HepG2 (cell line): ENCODE data around the gene RIPOR3. TPM values are rescaled to one million over a fixed set of nuclear protein-coding genes. Genes with fewer than 3 reads are reported as not detected.
A peak's percentile ranks its signal among the peaks of the same experiment; 100 is the strongest.

Experiments
- AGO1 ChIP-seq: fragments of 200-400 bp; formaldehyde crosslinking; IDR thresholded peaks from 2 replicates; pipeline ENCODE4 v1.6.1; 2017; ENCODE audit warnings: mild to moderate bottlenecking, low read depth, low read length, moderate library complexity; ENCODE audit not compliant: poor library complexity, severe bottlenecking
- ARID5B ChIP-seq: IDR thresholded peaks from 2 replicates; pipeline ENCODE4 v1.4.0; 2020; ENCODE audit warnings: mild to moderate bottlenecking, missing genetic modification reagents
- ETS1 ChIP-seq: sonication (generic); formaldehyde crosslinking; IDR thresholded peaks from 2 replicates; pipeline ENCODE4 v1.4.0; 2020; ENCODE audit warnings: missing genetic modification reagents
- IKZF4 ChIP-seq: sonication (generic); formaldehyde crosslinking; IDR thresholded peaks from 2 replicates; pipeline ENCODE4 v1.5.1; 2020; ENCODE audit warnings: borderline replicate concordance, mild to moderate bottlenecking, low read depth, missing genetic modification reagents; ENCODE audit errors: not compliant biosample characterization
- MAZ ChIP-seq, 2 experiments: sonication (generic) in 1 of 2; formaldehyde crosslinking in 1 of 2; IDR thresholded peaks; 2 replicates each; pipeline versions ENCODE4 v1.5.0 to v1.6.1; 2012 to 2020; ENCODE audit warnings: low read depth in 2 of 2, mild to moderate bottlenecking in 2 of 2, borderline replicate concordance in 1 of 2, improper control_type of control experiment in 1 of 2, low read length in 1 of 2, missing genetic modification reagents in 1 of 2, moderate library complexity in 1 of 2
- NCOR1 ChIP-seq: fragments of 200-600 bp; sonication (generic); IDR thresholded peaks from 2 replicates; pipeline ENCODE4 v1.7.0; 2017; ENCODE audit warnings: antibody characterized with exemption, low read length, borderline replicate concordance
- NFIB ChIP-seq: sonication (generic); formaldehyde crosslinking; IDR thresholded peaks from 2 replicates; pipeline ENCODE4 v1.9.0; 2021; ENCODE audit warnings: missing genetic modification reagents, mild to moderate bottlenecking, borderline replicate concordance
- PCBP1 ChIP-seq: fragments of 200-400 bp; formaldehyde crosslinking; IDR thresholded peaks from 2 replicates; pipeline ENCODE4 v1.6.1; 2017; ENCODE audit warnings: mild to moderate bottlenecking, low read depth, low read length, borderline replicate concordance
- SIX4 ChIP-seq: sonication (generic); formaldehyde crosslinking; IDR thresholded peaks from 2 replicates; pipeline ENCODE4 v1.4.0; 2020; ENCODE audit warnings: missing genetic modification reagents
- SMAD9 ChIP-seq: sonication (generic); formaldehyde crosslinking; IDR thresholded peaks from 2 replicates; pipeline ENCODE4 v1.5.1; 2020; ENCODE audit warnings: mild to moderate bottlenecking, missing genetic modification reagents
- SOX13 ChIP-seq, 3 experiments: fragments of 450-650 bp in 1 of 3; sonication (generic) in 1 of 3; formaldehyde crosslinking in 1 of 3; IDR thresholded peaks in 2 of 3; conservative IDR thresholded peaks in 1 of 3; 2 replicates each; pipeline versions ENCODE4 v1.5.0 to v1.6.1; 2016 to 2020; ENCODE audit warnings: antibody characterized with exemption in 1 of 3, mild to moderate bottlenecking in 1 of 3, missing compliant biosample characterization in 1 of 3, missing genetic modification reagents in 1 of 3, moderate library complexity in 1 of 3
- SRSF4 ChIP-seq: fragments of 200-400 bp; formaldehyde crosslinking; IDR thresholded peaks from one replicate; pipeline ENCODE4 v1.6.1; 2018; ENCODE audit warnings: mild to moderate bottlenecking, low read depth, low read length, moderate library complexity; ENCODE audit not compliant: poor library complexity, severe bottlenecking
- TCF7 ChIP-seq: sonication (generic); IDR thresholded peaks from 2 replicates; pipeline ENCODE4 v1.6.1; 2016; ENCODE audit warnings: antibody characterized with exemption, low read depth
- U2AF1 ChIP-seq: fragments of 200-400 bp; formaldehyde crosslinking; optimal IDR thresholded peaks from 2 replicates; pipeline ENCODE3; 2017; ENCODE audit warnings: mild to moderate bottlenecking, low read depth, low read length
- ZNF138 ChIP-seq: sonication (generic); formaldehyde crosslinking; IDR thresholded peaks from 2 replicates; pipeline ENCODE4 v1.5.0; 2020; ENCODE audit warnings: mild to moderate bottlenecking, low read depth, missing genetic modification reagents
- ZNF510 ChIP-seq: sonication (generic); formaldehyde crosslinking; IDR thresholded peaks from 2 replicates; pipeline ENCODE4 v1.4.0; 2020; ENCODE audit warnings: low read depth, mild to moderate bottlenecking, missing genetic modification reagents
- ZNF543 ChIP-seq: sonication (generic); formaldehyde crosslinking; IDR thresholded peaks from 2 replicates; pipeline ENCODE4 v1.4.0; 2020; ENCODE audit warnings: mild to moderate bottlenecking, missing genetic modification reagents
- ZNF670 ChIP-seq: sonication (generic); formaldehyde crosslinking; IDR thresholded peaks from 2 replicates; pipeline ENCODE4 v1.8.0; 2022; ENCODE audit warnings: mild to moderate bottlenecking, missing genetic modification reagents, borderline replicate concordance
- ZUFSP ChIP-seq: sonication (generic); formaldehyde crosslinking; IDR thresholded peaks from 2 replicates; pipeline ENCODE4 v1.9.0; 2021; ENCODE audit warnings: missing genetic modification reagents, mild to moderate bottlenecking, borderline replicate concordance
- polyA plus RNA-seq, 8 experiments: library from polyadenylated mRNA; depleted of rRNA in 3 of 8; stranded (reverse) in 7 of 8; unstranded in 1 of 8; fragments of >200 nt; fragmentation: Illumina TruSeq in 4 of 8; extraction: Trizol in 4 of 8; gene quantifications; 2 replicates each; pipeline versions ENCODE4 v1.2.1 to v1.2.3, GENCODE V29; 2011 to 2016; ENCODE audit warnings: low read depth in 4 of 8, missing spikeins in 1 of 8, mixed read lengths in 1 of 8; ENCODE audit not compliant: insufficient read depth in 1 of 8
- total RNA-seq, 5 experiments: library from RNA; depleted of rRNA; stranded (reverse); fragments of >200 nt; fragmentation: Illumina TruSeq; extraction: Trizol; gene quantifications; 2 replicates each; pipeline ENCODE4 v1.2.3, GENCODE V29; 2016; ENCODE audit warnings: low read depth in 1 of 5

RIPOR3 gene
- total and polyA plus RNA-seq, 2 of the 13 experiments (the other 11 are each of a cell fraction or from before 2014, with no cell fraction given), result 0.18 TPM; not detected in 1

GRCh38 chr20:50635676-50636600 is 55.4 kb downstream of the RIPOR3 start (continued):
- TF ChIP-seq ZNF138 (CRISPR knock-in tag) (0 out of 2 replicates have a peak, but pooled peaks have one; percentile 61), NFIB (peak; percentile 95; the same call in 1 of the 2 replicates), ZNF510 (CRISPR knock-in tag) (0 out of 2 replicates have a peak, but pooled peaks have one; percentile 15), ARID5B (peak; percentile 56; the same call in 1 of the 2 replicates), ETS1 (CRISPR knock-in tag) (no peak), SOX13 (IDR thresholded peaks at IDR 0.05) (no peak), SOX13 (CRISPR knock-in tag; conservative IDR thresholded peaks at IDR 0.05 in 1 of 2, IDR thresholded peaks at IDR 0.05 in 1 of 2) (peak in 1 of 2 experiments; percentile 17; a peak in 1 of 4 replicates), ZNF670 (CRISPR knock-in tag) (no peak), SMAD9 (CRISPR knock-in tag) (peak; percentile 73; the same call in 1 of the 2 replicates), ZUFSP (no peak), U2AF1 (peak; percentile 20), NCOR1 (peak; percentile 41; the same call in 1 of the 2 replicates), AGO1 (no peak), MAZ (IDR thresholded peaks at IDR 0.05; ENCODE audit: borderline replicate concordance, low read depth, low read length) (peak; percentile 90), MAZ (CRISPR knock-in tag; IDR thresholded peaks at IDR 0.05; ENCODE audit: low read depth) (peak; percentile 85), SRSF4 (no peak), TCF7 (no peak), PCBP1 (no peak), IKZF4 (peak; percentile 73), ZNF543 (CRISPR knock-in tag) (peak; percentile 58; the same call in 1 of the 2 replicates), SIX4 (CRISPR knock-in tag) (no peak)
